Endothelial cell (in vitro differentiated cells): ENCODE measurements around the gene MT1B. TPM values are rescaled to one million over a fixed set of nuclear protein-coding genes. Genes with fewer than 3 reads are reported as not detected.

Source experiments
- DNase-seq: peaks from one replicate; pipeline ENCODE4 v3.0.0; 2021; ENCODE audit warnings: low spot score
- H3K27ac Mint-ChIP-seq: one replicate; pipeline ENCODE4 v1.8.0; 2021; ENCODE audit warnings: mixed read lengths, inconsistent platforms; ENCODE audit not compliant: unreplicated experiment
- H3K27me3 Mint-ChIP-seq: one replicate; pipeline ENCODE4 v1.8.0; 2021; ENCODE audit warnings: mild to moderate bottlenecking, moderate library complexity, mixed read lengths, inconsistent platforms; ENCODE audit not compliant: unreplicated experiment
- H3K36me3 Mint-ChIP-seq: one replicate; pipeline ENCODE4 v1.8.0; 2021; ENCODE audit warnings: mild to moderate bottlenecking, low read depth, mixed read lengths, inconsistent platforms; ENCODE audit not compliant: unreplicated experiment
- H3K4me1 Mint-ChIP-seq: one replicate; pipeline ENCODE4 v1.8.0; 2021; ENCODE audit warnings: mild to moderate bottlenecking, mixed read lengths, inconsistent platforms; ENCODE audit not compliant: unreplicated experiment
- H3K4me3 Mint-ChIP-seq: one replicate; pipeline ENCODE4 v1.8.0; 2021; ENCODE audit warnings: mild to moderate bottlenecking, mixed read lengths, inconsistent platforms; ENCODE audit not compliant: unreplicated experiment
- H3K9me3 Mint-ChIP-seq: one replicate; pipeline ENCODE4 v1.8.0; 2021; ENCODE audit warnings: mixed read lengths, inconsistent platforms; ENCODE audit not compliant: unreplicated experiment
- CTCF ChIP-seq: fragments of 200-600 bp; sonication (generic); IDR thresholded peaks from one replicate; pipeline ENCODE4 v1.5.0; 2021; ENCODE audit warnings: antibody characterized with exemption; ENCODE audit not compliant: unreplicated experiment
- total RNA-seq: library from RNA; stranded (reverse); fragmentation: NEBNext Ultra II Directional; extraction: Animal tissue kit (Norgen Biotek cat#: 25700); gene quantifications from one replicate; pipeline ENCODE4 v1.2.1, GENCODE V29; 2021; ENCODE audit not compliant: unreplicated experiment

MT1B gene
- total RNA-seq, 1 donor from 2014 or later = not detected

- H3K27me3 Mint-ChIP-seq = peaks cover 21% of the 10 kb centered on the region
- H3K4me3 Mint-ChIP-seq = no peak overlapping the region
- TF ChIP-seq CTCF = no peak
- no peak overlapping the region for H3K27ac Mint-ChIP-seq
- DNase-seq = no peak
- no peaks in the 10 kb centered on the region for H3K4me1 Mint-ChIP-seq
- H3K9me3 Mint-ChIP-seq = no peaks in the 10 kb centered on the region
- no peaks in the 10 kb centered on the region for H3K36me3 Mint-ChIP-seq
These were observed 3.9 kb upstream of the MT1B start for GRCh38 chr16:56647641-56648431.

GRCh38 chr16:56649271-56649670 lies 2.4 kb upstream of the MT1B start:
- Mint-ChIP-seq H3K27me3 (peaks cover 17% of the 10 kb centered on the region), H3K36me3 (no peaks in the 10 kb centered on the region), H3K9me3 (no peaks in the 10 kb centered on the region), H3K4me1 (no peaks in the 10 kb centered on the region), H3K4me3 (no peak overlapping the region), H3K27ac (no peak overlapping the region)
- no peak for DNase-seq
- TF ChIP-seq CTCF = no peak

GRCh38 chr16:56649820-56650219 lies 1.9 kb upstream of the MT1B start:
- H3K27me3 Mint-ChIP-seq = peaks cover 17% of the 10 kb centered on the region
- H3K27ac Mint-ChIP-seq = no peak overlapping the region
- no peaks in the 10 kb centered on the region for H3K36me3 Mint-ChIP-seq

GRCh38 chr16:56652600-56652999 lies 914 bp downstream of the MT1B start:
- peaks cover 3% of the 10 kb centered on the region for H3K4me1 Mint-ChIP-seq
- H3K27ac Mint-ChIP-seq = no peak overlapping the region
- H3K4me3 Mint-ChIP-seq = no peak overlapping the region
- H3K27me3 Mint-ChIP-seq = peaks cover 17% of the 10 kb centered on the region
- no peak for TF ChIP-seq CTCF
- H3K9me3 Mint-ChIP-seq = no peaks in the 10 kb centered on the region
- H3K36me3 Mint-ChIP-seq = no peaks in the 10 kb centered on the region
- no peak for DNase-seq

More at GRCh38 chr16:56649820-56650219, 1.9 kb upstream of the MT1B start:
- H3K4me3 Mint-ChIP-seq = no peak overlapping the region
- no peaks in the 10 kb centered on the region for H3K4me1 Mint-ChIP-seq
- no peak for TF ChIP-seq CTCF
- no peak for DNase-seq
- H3K9me3 Mint-ChIP-seq = no peaks in the 10 kb centered on the region

- peaks cover 17% of the 10 kb centered on the region for H3K27me3 Mint-ChIP-seq
- H3K9me3 Mint-ChIP-seq = no peaks in the 10 kb centered on the region
- peaks cover 7% of the 10 kb centered on the region for H3K4me1 Mint-ChIP-seq
- no peak overlapping the region for H3K27ac Mint-ChIP-seq
- no peak for TF ChIP-seq CTCF
- no peak overlapping the region for H3K4me3 Mint-ChIP-seq
- no peak for DNase-seq
- H3K36me3 Mint-ChIP-seq = no peaks in the 10 kb centered on the region
These were observed 1.5 kb downstream of the MT1B start for GRCh38 chr16:56653218-56653617.
